GM08714 (cell line): ENCODE data around the gene SLC22A31.

Source experiments
- H3K4me3 ChIP-seq: fragments of 200-500 bp; sonication (Bioruptor generic); 2 replicates; pipeline ENCODE4 v1.5.1; 2014; ENCODE audit warnings: mild to moderate bottlenecking, low read length, inconsistent platforms
- ZNF274 ChIP-seq: IDR thresholded peaks from 2 replicates; pipeline ENCODE4 v1.6.1; 2012; ENCODE audit warnings: mild to moderate bottlenecking, low read depth, low read length

SLC22A31 gene

DNA sequence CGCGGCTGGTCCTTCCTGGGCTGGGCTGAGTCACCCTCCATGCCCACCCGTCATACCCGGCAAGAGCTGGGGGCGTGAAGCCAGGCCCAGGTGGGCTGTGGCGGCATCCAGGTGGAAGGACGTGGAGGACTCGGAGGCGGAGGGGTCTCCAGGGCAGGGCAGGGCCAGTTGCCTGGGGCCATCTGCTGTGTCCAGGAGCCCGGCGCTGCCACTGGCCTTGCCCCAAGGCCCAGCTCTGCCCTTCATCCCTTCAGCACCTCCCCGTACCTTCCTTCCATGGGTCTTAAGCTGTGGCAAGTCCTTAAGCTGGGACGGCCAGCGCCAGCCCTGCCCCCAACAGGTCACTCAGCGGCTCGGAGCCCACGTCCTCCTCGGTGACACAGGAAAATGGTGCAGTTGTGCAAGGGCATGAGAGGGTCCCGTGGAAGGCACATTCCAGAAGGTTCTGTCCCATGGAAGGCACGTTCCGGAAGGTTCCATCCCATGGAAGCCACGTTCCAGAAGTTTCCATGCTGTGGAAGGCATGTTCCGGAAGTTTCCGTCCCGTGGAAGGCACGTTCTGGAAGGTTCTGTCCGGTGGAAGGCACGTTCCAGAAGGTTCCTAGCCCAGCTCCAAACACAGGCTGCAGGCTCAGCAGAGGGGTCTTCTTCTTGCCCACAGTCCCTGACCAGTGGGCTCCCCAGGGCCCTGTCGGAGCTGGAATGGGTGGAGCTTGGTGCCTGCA is 39.2 kb downstream of the SLC22A31 start:
- no peak overlapping the region for H3K4me3 ChIP-seq
- no peak for TF ChIP-seq ZNF274

GRCh38 chr16:89159850-89160354 is 40.4 kb downstream of the SLC22A31 start:
- no peak for TF ChIP-seq ZNF274
- no peak overlapping the region for H3K4me3 ChIP-seq

GRCh38 chr16:89159066-89159849 is 41.1 kb downstream of the SLC22A31 start:
- TF ChIP-seq ZNF274, result no peak
- no peak overlapping the region for H3K4me3 ChIP-seq

GRCh38 chr16:89157778-89158177 is 42.6 kb downstream of the SLC22A31 start:
- H3K4me3 ChIP-seq, result no peak overlapping the region
- no peak for TF ChIP-seq ZNF274

- H3K4me3 ChIP-seq, result no peak overlapping the region
- TF ChIP-seq ZNF274, result no peak
These were observed 43.3 kb downstream of the SLC22A31 start for GRCh38 chr16:89156740-89157645.

DNA sequence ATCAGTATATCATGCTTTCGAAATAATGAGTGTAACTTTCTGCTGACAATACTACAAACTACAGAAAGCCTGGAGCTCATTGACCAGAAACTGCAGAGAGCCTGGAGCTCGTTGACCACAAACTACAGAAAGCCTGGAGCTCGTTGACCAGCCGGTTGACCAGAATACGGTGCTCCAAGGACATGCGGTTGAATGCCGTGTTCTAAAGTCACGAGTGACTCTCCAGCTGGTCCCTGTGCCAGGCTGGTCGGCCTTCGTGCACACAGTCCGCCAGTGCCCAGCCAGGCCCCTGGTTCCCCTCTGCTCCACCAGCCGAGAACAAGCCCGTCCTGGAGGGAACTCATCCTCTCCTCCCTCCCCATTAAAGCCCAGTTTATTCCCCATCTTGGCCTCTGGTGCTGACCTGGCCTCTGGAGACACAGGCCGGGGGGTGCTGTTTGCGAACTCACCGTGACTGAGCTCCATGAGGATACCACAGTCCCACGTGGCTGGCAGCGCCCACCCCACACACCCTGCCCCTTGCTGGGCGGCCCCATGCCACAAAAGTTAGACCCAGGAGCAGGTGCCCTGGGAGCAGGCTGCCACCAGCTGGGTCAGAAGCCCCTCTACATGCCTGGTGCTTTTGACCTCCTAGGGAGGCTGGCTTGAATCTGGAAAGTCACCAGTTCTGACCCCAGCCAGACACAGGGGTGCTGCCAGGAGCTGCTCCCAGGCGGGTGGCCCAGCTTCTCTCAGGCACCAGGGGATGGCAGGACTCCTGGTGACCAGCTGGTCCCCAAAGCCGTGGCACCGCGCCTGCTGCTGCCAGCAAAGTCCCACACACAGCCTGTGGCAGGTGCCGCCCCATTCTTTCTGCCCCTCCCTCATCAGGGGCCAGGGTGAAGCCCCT is 44.2 kb downstream of the SLC22A31 start:
- no peak for TF ChIP-seq ZNF274
- no peak overlapping the region for H3K4me3 ChIP-seq

GRCh38 chr16:89155184-89155679 is 45.1 kb downstream of the SLC22A31 start:
- no peak for TF ChIP-seq ZNF274
- no peak overlapping the region for H3K4me3 ChIP-seq

- no peak overlapping the region for H3K4me3 ChIP-seq
- no peak for TF ChIP-seq ZNF274
These were observed 45.8 kb downstream of the SLC22A31 start for GRCh38 chr16:89154390-89155183.

DNA sequence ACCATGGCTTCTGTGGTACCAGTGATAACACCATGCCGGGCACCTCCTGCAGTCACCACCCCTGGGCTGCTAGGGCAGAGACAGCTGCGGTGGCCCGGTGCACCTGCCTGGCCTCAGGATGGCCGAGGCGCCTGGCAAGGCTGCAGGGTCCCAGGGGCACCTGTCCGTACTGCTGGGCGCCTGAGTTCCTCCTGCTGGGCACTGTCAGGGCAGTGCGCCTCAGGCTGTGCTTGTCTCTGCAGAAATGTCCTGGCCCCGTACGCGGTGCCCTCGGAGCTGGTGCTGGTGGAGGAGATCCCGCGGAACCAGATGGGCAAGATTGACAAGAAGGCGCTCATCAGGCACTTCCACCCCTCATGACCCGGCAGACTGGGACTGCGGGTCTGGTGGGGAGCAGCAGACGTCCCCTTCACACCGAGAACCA is 46.5 kb downstream of the SLC22A31 start:
- no peak overlapping the region for H3K4me3 ChIP-seq
- TF ChIP-seq ZNF274, result no peak

DNA sequence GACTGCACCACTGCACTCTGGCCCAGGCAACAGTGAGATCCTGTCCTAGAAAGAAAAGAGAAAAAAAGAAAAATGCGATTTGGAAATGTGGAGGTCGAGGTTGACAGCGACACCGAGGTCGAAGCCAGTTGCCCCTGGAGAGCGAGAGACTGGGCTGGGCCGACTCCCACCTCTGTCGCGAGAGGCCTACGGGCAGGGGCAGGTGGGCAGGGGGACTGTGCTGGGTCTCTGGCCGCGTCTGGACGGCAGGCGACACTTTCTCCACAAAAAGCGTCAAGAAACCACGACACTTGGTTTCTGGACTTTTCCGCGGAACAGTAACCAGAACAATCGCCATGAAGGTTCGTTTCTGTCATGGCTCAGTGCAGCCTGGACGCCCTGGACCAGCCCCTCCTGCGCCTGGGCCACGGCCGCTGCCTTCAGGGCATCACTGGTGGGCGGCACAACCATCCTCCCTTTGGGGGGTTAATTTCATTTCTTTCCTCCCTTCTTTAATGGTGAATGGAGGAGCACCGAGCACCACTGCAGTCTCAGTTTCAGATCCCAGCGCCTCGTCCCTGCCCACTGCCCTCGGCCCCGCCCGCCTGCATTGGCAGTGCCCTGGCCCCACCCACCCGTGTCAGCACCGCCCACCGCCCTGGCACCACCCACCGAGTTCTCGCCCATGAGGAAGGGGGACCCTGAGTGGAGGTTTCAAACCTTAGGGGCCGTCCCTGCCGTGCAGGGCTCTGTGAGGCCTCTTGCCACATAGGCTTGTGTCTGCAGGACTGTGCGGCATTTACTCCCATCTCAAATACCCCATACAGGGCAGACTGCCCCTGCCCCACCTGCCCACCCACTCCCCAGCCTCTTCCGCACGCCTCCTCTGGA is 47.3 kb downstream of the SLC22A31 start:
- TF ChIP-seq ZNF274, result no peak
- no peak overlapping the region for H3K4me3 ChIP-seq

GRCh38 chr16:89150981-89151380 is 49.4 kb downstream of the SLC22A31 start:
- no peak for TF ChIP-seq ZNF274
- H3K4me3 ChIP-seq, result no peak overlapping the region

DNA sequence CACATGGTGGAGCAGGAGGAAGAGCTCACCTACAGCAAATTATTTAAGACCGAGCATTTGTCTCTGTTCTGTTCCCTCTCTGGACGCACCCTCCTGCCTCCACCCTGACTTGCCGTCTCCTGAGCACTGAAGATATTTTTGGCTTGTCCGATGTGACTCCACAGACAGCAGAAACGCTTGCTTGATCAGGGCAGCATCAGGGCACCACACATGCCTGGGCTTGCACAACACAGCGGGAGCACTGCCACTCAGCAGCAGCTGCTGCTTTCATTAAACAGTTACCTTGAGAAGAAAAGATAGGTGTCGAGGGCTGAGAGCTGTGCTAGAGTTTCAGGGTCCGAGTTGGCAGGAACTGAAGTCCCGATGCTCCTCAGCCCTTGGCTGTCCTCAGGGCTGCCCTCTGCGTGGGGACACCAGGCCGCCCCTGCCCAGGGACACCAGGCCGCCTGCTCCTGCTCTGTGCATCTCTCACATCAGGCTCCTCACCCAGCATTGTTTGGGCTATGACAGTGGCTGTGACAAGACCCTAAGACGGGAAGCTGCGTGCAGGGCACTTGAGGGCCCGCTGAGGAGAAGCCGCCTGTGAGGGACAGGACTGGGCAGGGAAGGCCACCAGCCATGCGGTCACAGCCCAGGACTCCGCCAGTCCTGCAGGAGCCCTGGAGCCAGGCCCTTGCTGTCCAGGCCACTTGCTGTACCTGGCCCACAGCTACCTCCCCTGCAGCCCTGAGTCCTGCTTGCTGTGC is 50.1 kb downstream of the SLC22A31 start:
- H3K4me3 ChIP-seq, result no peak overlapping the region
- no peak for TF ChIP-seq ZNF274
